Measurements from ENCODE around the gene RGS8.

DNA sequence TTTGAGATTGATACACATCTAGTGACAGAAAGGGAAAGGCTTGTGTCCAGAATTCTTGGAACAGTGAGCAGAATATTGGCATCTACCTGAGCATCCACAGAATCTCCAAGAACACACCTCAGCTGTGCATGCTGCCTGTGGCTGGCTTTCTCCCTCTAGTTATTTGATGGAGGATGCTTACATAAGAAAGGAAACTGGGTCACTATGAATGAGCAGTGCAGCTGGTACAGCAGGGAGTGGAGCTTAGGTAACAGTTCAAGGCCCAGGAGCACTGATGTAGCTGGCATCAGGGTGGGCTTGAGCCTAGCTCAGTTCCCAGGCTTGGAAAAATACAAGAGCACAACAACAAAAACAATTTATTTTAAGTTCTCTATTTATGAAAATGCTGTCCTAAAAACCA is 26.3 kb downstream of the RGS8 start:
- TF ChIP-seq SMC3 (conservative IDR thresholded peaks at IDR 0.05; ENCODE audit: poor library complexity) (no peak), CTCF (IDR thresholded peaks at IDR 0.05; ENCODE audit: poor library complexity, severe bottlenecking) (no peak)
